SK-N-SH (cell line): ENCODE data around the gene CCNL2. TPM values are rescaled to one million over a fixed set of nuclear protein-coding genes. Genes with fewer than 3 reads are reported as not detected.

Experiments used
- CTCF ChIA-PET: fragments of 300-600, 350-600 bp; formaldehyde crosslinking; extraction: SDS; loops from one replicate; lab custom pipeline; 2021; lab: Yijun Ruan, JAX
- POLR2A ChIA-PET: fragments of 350-600 bp; sonication (Branson Sonifier 250); formaldehyde crosslinking; extraction: SDS; loops from one replicate; lab custom pipeline; 2020; ENCODE audit warnings: antibody characterized with exemption, inconsistent platforms; lab: Yijun Ruan, JAX
- DNase-seq: peaks from one replicate; pipeline ENCODE4 v3.0.0; 2012
- H2AFZ ChIP-seq: fragments of 200-600 bp; sonication (generic); 2 replicates; pipeline ENCODE4 v1.8.1; 2016; ENCODE audit warnings: antibody characterized with exemption, mild to moderate bottlenecking, low read depth
- H3F3A ChIP-seq: fragments of 200-600 bp; sonication (generic); replicated peaks from 2 replicates; pipeline ENCODE3; 2016; ENCODE audit warnings: antibody characterized with exemption, mild to moderate bottlenecking; ENCODE audit not compliant: insufficient read depth
- H3K27ac ChIP-seq, 2 experiments: fragments of 200-500 bp in 1 of 2; fragments of 200-600 bp in 1 of 2; sonication (Bioruptor generic) in 1 of 2; sonication (generic), shearing (Covaris generic) in 1 of 2; 2 replicates each; pipeline versions ENCODE4 v1.5.1 to v1.6.1; 2014 to 2016; ENCODE audit warnings: low read depth in 2 of 2, inconsistent platforms in 1 of 2, low read length in 1 of 2, mild to moderate bottlenecking in 1 of 2, mixed read lengths in 1 of 2
- H3K27me3 ChIP-seq: fragments of 200-600 bp; sonication (generic), shearing (Covaris generic); 2 replicates; pipeline ENCODE4 v1.6.1; 2016; ENCODE audit warnings: mixed run types; ENCODE audit not compliant: insufficient read depth
- H3K36me3 ChIP-seq, 2 experiments: fragments of 200-500 bp in 1 of 2; fragments of 200-600 bp in 1 of 2; sonication (Bioruptor generic) in 1 of 2; sonication (generic) in 1 of 2; replicated peaks in 1 of 2; 2 replicates each; pipeline versions ENCODE3 to v1.5.1; 2014 to 2016; ENCODE audit warnings: low read length in 1 of 2, mild to moderate bottlenecking in 1 of 2; ENCODE audit not compliant: insufficient read depth in 2 of 2, control insufficient read depth in 1 of 2
- H3K4me1 ChIP-seq, 2 experiments: fragments of 200-500 bp in 1 of 2; fragments of 200-600 bp in 1 of 2; sonication (Bioruptor generic) in 1 of 2; sonication (generic), shearing (Covaris generic) in 1 of 2; 2 replicates each; pipeline versions ENCODE4 v1.5.1 to v1.6.1; 2014 to 2016; ENCODE audit warnings: low read depth in 1 of 2, low read length in 1 of 2, mixed run types in 1 of 2; ENCODE audit not compliant: insufficient read depth in 2 of 2, control insufficient read depth in 1 of 2
- H3K4me2 ChIP-seq: fragments of 200-600 bp; sonication (generic), shearing (Covaris generic); 2 replicates; pipeline ENCODE4 v1.6.1; 2017; ENCODE audit warnings: mixed run types
- H3K4me3 ChIP-seq, 2 experiments: fragments of 200-500 bp in 1 of 2; fragments of 200-600 bp in 1 of 2; sonication (Bioruptor generic) in 1 of 2; sonication (generic), shearing (Covaris generic) in 1 of 2; 2 replicates each; pipeline versions ENCODE4 v1.5.1 to v1.8.1; 2014 to 2016; ENCODE audit warnings: low read depth in 2 of 2, inconsistent platforms in 1 of 2, low read length in 1 of 2, mild to moderate bottlenecking in 1 of 2, mixed read lengths in 1 of 2, moderate library complexity in 1 of 2
- H3K79me2 ChIP-seq: fragments of 200-600 bp; sonication (generic); 2 replicates; pipeline ENCODE4 v1.8.1; 2017; ENCODE audit warnings: mild to moderate bottlenecking; ENCODE audit not compliant: insufficient read depth
- H3K9ac ChIP-seq: fragments of 200-600 bp; sonication (generic); 2 replicates; pipeline ENCODE4 v1.6.1; 2017; ENCODE audit warnings: mixed run types
- H3K9me2 ChIP-seq: fragments of 200-600 bp; sonication (generic); 2 replicates; pipeline ENCODE4 v1.6.1; 2017; ENCODE audit warnings: mixed run types
- H3K9me3 ChIP-seq: fragments of 200-600 bp; sonication (generic); 2 replicates; pipeline ENCODE4 v1.6.1; 2017; ENCODE audit warnings: mixed run types, mild to moderate bottlenecking, moderate library complexity
- H4K20me1 ChIP-seq: fragments of 200-600 bp; sonication (generic); 2 replicates; pipeline ENCODE4 v1.6.1; 2017; ENCODE audit warnings: mild to moderate bottlenecking, mixed run types; ENCODE audit not compliant: insufficient read depth
- CHD2 ChIP-seq: fragments of 150-350 bp; IDR thresholded peaks from 2 replicates; pipeline ENCODE4 v1.6.1; 2018; ENCODE audit warnings: low read length; ENCODE audit not compliant: partially characterized antibody
- FOXJ3 ChIP-seq: sonication (generic); formaldehyde crosslinking; IDR thresholded peaks from 2 replicates; pipeline ENCODE4 v1.5.1; 2020; ENCODE audit warnings: mild to moderate bottlenecking, missing genetic modification reagents
- GABPA ChIP-seq: IDR thresholded peaks from 2 replicates; pipeline ENCODE4 v1.4.0; 2012; ENCODE audit warnings: low read depth, mild to moderate bottlenecking
- GATA2 ChIP-seq: sonication (generic); formaldehyde crosslinking; IDR thresholded peaks from 2 replicates; pipeline ENCODE4 v1.5.0; 2020; ENCODE audit warnings: mild to moderate bottlenecking, missing genetic modification reagents
- NFIC ChIP-seq: IDR thresholded peaks from 2 replicates; pipeline ENCODE4 v1.4.0; 2012; ENCODE audit warnings: borderline replicate concordance
- POLR2AphosphoS5 ChIP-seq: IDR thresholded peaks from 2 replicates; pipeline ENCODE4 v1.6.1; 2012; ENCODE audit warnings: low read depth, low read length
- RAD21 ChIP-seq: IDR thresholded peaks from 2 replicates; pipeline ENCODE4 v1.6.1; 2012; ENCODE audit warnings: mild to moderate bottlenecking, low read length
- RFX5 ChIP-seq: IDR thresholded peaks from 2 replicates; pipeline ENCODE4 v1.6.1; 2012; ENCODE audit warnings: mild to moderate bottlenecking, improper control_type of control experiment, low read length
- RXRA ChIP-seq: IDR thresholded peaks from 2 replicates; pipeline ENCODE4 v1.4.0; 2012; ENCODE audit warnings: low read depth, mild to moderate bottlenecking, borderline replicate concordance
- WGBS: methylation state at CpG from one replicate; pipeline ENCODE4 v1.1.6; 2017; ENCODE audit warnings: low lambda C conversion rate; 5-methylcytosine and 5-hydroxymethylcytosine counted together
- polyA plus RNA-seq, 3 experiments: library from polyadenylated mRNA; depleted of rRNA; stranded (reverse); fragments of >200 nt; gene quantifications; 2 replicates each; pipeline ENCODE4 v1.2.3, GENCODE V29; 2012
- TF ChIP-seq, protein P1 (sequence below): fragments of 200-600 bp; sonication (generic); IDR thresholded peaks from 2 replicates; pipeline ENCODE4 v1.6.1; 2017; ENCODE audit warnings: antibody characterized with exemption, mild to moderate bottlenecking, moderate library complexity
- TF ChIP-seq, protein P2 (sequence below): IDR thresholded peaks from 2 replicates; pipeline ENCODE4 v1.6.1; 2012; ENCODE audit warnings: mild to moderate bottlenecking, low read depth, low read length, moderate library complexity
- TF ChIP-seq, protein P3 (sequence below): fragments of 150-350 bp; IDR thresholded peaks from 2 replicates; pipeline ENCODE4 v1.6.1; 2017; ENCODE audit warnings: antibody characterized with exemption, low read length, low read depth, borderline replicate concordance
- TF ChIP-seq, protein P4 (sequence below): IDR thresholded peaks from 2 replicates; pipeline ENCODE4 v1.4.0; 2012; ENCODE audit warnings: low read depth, borderline replicate concordance

CCNL2 gene
- polyA plus RNA-seq, 1 of the 3 experiments (the other 2 are of a cell fraction), result 362 TPM

DNA sequence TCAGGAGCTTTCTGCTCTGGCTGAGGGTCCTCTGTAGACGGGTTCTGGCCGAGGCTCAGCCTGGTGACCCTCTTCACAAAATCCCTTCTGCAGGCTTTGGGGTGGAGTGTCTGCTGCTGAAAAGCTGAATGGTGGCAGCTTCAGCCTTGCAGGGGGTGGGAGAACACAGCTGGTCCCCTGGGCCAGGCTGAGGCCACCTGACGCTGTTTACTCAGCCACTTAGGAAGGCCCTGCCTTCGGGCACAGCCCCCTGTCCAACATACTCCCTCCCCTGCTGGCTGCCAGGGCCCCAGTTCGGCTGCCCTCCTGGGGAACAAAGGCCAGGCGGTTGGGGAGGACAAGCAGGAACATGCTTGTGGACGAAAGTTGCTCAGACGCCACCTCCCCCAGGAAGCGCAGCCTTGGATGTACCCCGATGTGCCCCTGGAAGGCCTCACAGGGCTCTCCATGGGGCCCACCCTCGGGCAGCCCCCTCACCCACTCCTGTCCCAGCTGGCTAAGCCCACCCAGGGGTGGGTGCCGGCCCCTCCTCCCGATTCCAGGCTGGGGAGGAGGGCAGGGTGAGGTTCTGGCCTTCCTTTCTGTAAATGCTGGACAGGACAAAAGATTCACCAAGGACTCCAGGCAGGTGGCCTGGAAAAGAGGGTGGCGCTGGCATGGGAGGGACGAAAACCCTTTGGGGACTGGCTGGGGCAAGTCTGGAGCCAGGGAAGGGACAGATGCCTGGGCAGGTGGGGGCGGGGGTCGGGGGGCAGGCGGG is 22.2 kb upstream of the CCNL2 start, which contains the start of gene ANKRD65:
Gene ANKRD65, minus strand, starts transcription at position 130 of the 760 bp plus-strand sequence. CDS start 271 bp downstream, outside the sequence.
- TF ChIP-seq RAD21 (no peak), POLR2AphosphoS5 (no peak), GATA2 (CRISPR knock-in tag) (no peak), FOXJ3 (no peak), CHD2 (no peak), RFX5 (no peak), GABPA (no peak), RXRA (no peak), NFIC (no peak)
- TF ChIP-seq, protein P1, sequence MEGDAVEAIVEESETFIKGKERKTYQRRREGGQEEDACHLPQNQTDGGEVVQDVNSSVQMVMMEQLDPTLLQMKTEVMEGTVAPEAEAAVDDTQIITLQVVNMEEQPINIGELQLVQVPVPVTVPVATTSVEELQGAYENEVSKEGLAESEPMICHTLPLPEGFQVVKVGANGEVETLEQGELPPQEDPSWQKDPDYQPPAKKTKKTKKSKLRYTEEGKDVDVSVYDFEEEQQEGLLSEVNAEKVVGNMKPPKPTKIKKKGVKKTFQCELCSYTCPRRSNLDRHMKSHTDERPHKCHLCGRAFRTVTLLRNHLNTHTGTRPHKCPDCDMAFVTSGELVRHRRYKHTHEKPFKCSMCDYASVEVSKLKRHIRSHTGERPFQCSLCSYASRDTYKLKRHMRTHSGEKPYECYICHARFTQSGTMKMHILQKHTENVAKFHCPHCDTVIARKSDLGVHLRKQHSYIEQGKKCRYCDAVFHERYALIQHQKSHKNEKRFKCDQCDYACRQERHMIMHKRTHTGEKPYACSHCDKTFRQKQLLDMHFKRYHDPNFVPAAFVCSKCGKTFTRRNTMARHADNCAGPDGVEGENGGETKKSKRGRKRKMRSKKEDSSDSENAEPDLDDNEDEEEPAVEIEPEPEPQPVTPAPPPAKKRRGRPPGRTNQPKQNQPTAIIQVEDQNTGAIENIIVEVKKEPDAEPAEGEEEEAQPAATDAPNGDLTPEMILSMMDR, result no peak
- TF ChIP-seq, protein P2, sequence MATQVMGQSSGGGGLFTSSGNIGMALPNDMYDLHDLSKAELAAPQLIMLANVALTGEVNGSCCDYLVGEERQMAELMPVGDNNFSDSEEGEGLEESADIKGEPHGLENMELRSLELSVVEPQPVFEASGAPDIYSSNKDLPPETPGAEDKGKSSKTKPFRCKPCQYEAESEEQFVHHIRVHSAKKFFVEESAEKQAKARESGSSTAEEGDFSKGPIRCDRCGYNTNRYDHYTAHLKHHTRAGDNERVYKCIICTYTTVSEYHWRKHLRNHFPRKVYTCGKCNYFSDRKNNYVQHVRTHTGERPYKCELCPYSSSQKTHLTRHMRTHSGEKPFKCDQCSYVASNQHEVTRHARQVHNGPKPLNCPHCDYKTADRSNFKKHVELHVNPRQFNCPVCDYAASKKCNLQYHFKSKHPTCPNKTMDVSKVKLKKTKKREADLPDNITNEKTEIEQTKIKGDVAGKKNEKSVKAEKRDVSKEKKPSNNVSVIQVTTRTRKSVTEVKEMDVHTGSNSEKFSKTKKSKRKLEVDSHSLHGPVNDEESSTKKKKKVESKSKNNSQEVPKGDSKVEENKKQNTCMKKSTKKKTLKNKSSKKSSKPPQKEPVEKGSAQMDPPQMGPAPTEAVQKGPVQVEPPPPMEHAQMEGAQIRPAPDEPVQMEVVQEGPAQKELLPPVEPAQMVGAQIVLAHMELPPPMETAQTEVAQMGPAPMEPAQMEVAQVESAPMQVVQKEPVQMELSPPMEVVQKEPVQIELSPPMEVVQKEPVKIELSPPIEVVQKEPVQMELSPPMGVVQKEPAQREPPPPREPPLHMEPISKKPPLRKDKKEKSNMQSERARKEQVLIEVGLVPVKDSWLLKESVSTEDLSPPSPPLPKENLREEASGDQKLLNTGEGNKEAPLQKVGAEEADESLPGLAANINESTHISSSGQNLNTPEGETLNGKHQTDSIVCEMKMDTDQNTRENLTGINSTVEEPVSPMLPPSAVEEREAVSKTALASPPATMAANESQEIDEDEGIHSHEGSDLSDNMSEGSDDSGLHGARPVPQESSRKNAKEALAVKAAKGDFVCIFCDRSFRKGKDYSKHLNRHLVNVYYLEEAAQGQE, result no peak
- TF ChIP-seq, protein P3, sequence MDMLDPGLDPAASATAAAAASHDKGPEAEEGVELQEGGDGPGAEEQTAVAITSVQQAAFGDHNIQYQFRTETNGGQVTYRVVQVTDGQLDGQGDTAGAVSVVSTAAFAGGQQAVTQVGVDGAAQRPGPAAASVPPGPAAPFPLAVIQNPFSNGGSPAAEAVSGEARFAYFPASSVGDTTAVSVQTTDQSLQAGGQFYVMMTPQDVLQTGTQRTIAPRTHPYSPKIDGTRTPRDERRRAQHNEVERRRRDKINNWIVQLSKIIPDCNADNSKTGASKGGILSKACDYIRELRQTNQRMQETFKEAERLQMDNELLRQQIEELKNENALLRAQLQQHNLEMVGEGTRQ, result no peak
- TF ChIP-seq, protein P4, sequence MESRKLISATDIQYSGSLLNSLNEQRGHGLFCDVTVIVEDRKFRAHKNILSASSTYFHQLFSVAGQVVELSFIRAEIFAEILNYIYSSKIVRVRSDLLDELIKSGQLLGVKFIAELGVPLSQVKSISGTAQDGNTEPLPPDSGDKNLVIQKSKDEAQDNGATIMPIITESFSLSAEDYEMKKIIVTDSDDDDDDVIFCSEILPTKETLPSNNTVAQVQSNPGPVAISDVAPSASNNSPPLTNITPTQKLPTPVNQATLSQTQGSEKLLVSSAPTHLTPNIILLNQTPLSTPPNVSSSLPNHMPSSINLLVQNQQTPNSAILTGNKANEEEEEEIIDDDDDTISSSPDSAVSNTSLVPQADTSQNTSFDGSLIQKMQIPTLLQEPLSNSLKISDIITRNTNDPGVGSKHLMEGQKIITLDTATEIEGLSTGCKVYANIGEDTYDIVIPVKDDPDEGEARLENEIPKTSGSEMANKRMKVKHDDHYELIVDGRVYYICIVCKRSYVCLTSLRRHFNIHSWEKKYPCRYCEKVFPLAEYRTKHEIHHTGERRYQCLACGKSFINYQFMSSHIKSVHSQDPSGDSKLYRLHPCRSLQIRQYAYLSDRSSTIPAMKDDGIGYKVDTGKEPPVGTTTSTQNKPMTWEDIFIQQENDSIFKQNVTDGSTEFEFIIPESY, result no peak
- TF ChIP-seq, all 33 proteins: peak for 0
- WGBS, result 92% methylated on average over 4 of the region's 18 CpGs
- ChIA-PET POLR2A (interaction anchor here (0.7 to 1.3 kb wide), 2 partner anchors 15 to 21 kb away, joined by 3 read pairs; no protein-coding TSS in a partner anchor), CTCF (interaction anchor here (1.1 to 2.8 kb wide), 2 partner anchors 14 to 50 kb away, joined by 3 to 14 read pairs; partner anchors contain the start of gene MRPL20)
- Histone ChIP-seq H3K9me3 (no peaks in the 10 kb centered on the region), H3K27ac (no peak within 1 kb of the TSS), H3K27me3 (no peaks in the 10 kb centered on the region), H3K79me2 (no peaks in the 10 kb centered on the region), H3K36me3 (no peaks in the 10 kb centered on the region), H3F3A (no peaks in the 10 kb centered on the region), H3K4me3 (no peak within 1 kb of the TSS), H3K9me2 (no peaks in the 10 kb centered on the region), H3K9ac (no peak within 1 kb of the TSS), H2AFZ (no peak within 1 kb of the TSS), H3K4me2 (no peak within 1 kb of the TSS), H3K4me1 (no peaks in the 10 kb centered on the region; a peak in 2 of 4 replicates), H4K20me1 (no peaks in the 10 kb centered on the region)
- peak; percentile 38 for DNase-seq
